GM12892 (cell line): ENCODE results near the gene PCDHAC1. TPM values are rescaled to one million over a fixed set of nuclear protein-coding genes. Genes with fewer than 3 reads are reported as not detected.
"Not testable (repeated sequence)": the region's sequence is repeated elsewhere in the genome, so short reads cannot be mapped to it uniquely, and the experiment has no call there.

ENCODE experiments used
- DNase-seq: peaks from one replicate; pipeline ENCODE4 v3.0.0; 2011; ENCODE audit not compliant: insufficient read length
- FAIRE-seq: peaks from 2 replicates; lab custom pipeline; 2011; peaks lifted over from hg19 to GRCh38; lab: Jason Lieb, UNC
- POLR2A ChIP-seq: IDR thresholded peaks from 2 replicates; pipeline ENCODE4 v1.6.1; 2011; ENCODE audit warnings: low read depth, low read length, control low read depth
- POLR2AphosphoS5 ChIP-seq: IDR thresholded peaks from 2 replicates; pipeline ENCODE4 v1.6.1; 2011; ENCODE audit warnings: low read depth, low read length, control low read depth
- TAF1 ChIP-seq: IDR thresholded peaks from 2 replicates; pipeline ENCODE4 v1.6.1; 2011; ENCODE audit warnings: low read depth, mild to moderate bottlenecking, control low read depth, low read length, borderline replicate concordance
- polyA plus RNA-seq: library from polyadenylated mRNA; unstranded; fragments of >200 nt; gene quantifications from one replicate; pipeline ENCODE4 v1.2.1, GENCODE V29; 2012; ENCODE audit warnings: missing spikeins, inconsistent platforms; ENCODE audit not compliant: missing spikeins

Gene PCDHAC1
- 0.11 TPM for polyA plus RNA-seq

GRCh38 chr5:140925806-140926442 lies at the start of gene PCDHAC1:
TSS of gene PCDHAC1 (plus strand) at chr5:140926299. CDS start at chr5:140926893, 594 bp downstream.
- DNase-seq (no peak), FAIRE-seq (no peak)
- TF ChIP-seq POLR2A: no peak
- TF ChIP-seq TAF1: no peak
- no peak for TF ChIP-seq POLR2AphosphoS5

DNA sequence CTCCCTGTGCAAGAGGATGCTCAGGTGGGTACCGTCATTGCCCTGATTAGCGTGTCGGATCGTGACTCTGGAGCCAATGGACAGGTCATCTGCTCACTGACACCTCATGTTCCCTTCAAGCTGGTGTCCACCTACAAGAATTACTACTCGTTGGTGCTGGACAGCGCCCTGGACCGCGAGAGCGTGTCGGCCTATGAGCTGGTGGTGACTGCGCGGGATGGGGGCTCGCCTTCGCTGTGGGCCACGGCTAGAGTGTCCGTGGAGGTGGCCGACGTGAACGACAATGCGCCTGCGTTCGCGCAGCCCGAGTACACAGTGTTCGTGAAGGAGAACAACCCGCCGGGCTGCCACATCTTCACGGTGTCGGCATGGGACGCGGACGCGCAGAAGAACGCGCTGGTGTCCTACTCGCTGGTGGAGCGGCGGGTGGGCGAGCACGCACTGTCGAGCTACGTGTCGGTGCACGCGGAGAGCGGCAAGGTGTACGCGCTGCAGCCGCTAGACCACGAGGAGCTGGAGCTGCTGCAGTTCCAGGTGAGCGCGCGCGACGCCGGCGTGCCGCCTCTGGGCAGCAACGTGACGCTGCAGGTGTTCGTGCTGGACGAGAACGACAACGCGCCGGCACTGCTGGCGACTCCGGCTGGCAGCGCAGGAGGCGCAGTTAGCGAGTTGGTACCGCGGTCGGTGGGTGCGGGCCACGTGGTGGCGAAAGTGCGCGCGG lies 49.4 kb upstream of the PCDHAC1 start:
- DNase-seq, FAIRE-seq: not testable (repeated sequence)

DNA sequence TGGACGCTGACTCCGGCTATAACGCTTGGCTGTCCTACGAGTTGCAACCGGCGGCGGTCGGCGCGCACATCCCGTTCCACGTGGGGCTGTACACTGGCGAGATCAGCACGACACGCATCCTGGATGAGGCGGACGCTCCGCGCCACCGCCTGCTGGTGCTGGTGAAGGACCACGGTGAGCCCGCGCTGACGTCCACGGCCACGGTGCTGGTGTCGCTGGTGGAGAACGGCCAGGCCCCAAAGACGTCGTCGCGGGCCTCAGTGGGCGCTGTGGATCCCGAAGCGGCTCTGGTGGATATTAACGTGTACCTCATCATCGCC lies 48.9 kb upstream of the PCDHAC1 start:
- DNase-seq (no peak), FAIRE-seq (no peak)
- no peak for TF ChIP-seq POLR2AphosphoS5
- TF ChIP-seq TAF1: no peak
- TF ChIP-seq POLR2A: no peak

- DNase-seq: no peak
- FAIRE-seq: no peak
- no peak for TF ChIP-seq POLR2A
- TF ChIP-seq POLR2AphosphoS5: no peak
- no peak for TF ChIP-seq TAF1
Measured at GRCh38 chr5:140881889-140882590, 44.1 kb upstream of the PCDHAC1 start, which contains the start of gene PCDHA13. TSS of gene PCDHA13 (plus strand) at chr5:140882124. CDS start at chr5:140882269, 145 bp downstream.

- FAIRE-seq: no peak
Measured at GRCh38 chr5:140882591-140882899, 43.6 kb upstream of the PCDHAC1 start.

DNA sequence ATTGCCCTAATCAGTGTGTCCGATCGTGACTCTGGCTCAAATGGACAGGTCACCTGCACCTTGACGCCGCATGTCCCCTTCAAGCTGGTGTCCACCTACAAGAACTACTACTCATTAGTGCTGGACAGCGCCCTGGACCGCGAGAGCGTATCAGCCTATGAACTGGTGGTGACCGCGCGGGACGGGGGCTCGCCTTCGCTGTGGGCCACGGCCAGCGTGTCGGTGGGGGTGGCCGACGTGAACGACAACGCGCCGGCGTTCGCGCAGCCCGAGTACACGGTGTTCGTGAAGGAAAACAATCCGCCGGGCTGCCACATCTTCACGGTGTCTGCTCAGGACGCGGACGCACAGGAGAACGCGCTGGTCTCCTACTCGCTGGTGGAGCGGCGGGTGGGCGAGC lies 42.7 kb upstream of the PCDHAC1 start:
- FAIRE-seq: no peak

More at GRCh38 chr5:140882591-140882899, 43.6 kb upstream of the PCDHAC1 start:
- TF ChIP-seq TAF1: no peak
- no peak for TF ChIP-seq POLR2A
- no peak for TF ChIP-seq POLR2AphosphoS5
- no peak for DNase-seq

GRCh38 chr5:140883927-140884697 lies 42.0 kb upstream of the PCDHAC1 start:
- FAIRE-seq (no peak), DNase-seq (no peak)
- no peak for TF ChIP-seq POLR2AphosphoS5
- TF ChIP-seq POLR2A: no peak
- TF ChIP-seq TAF1: no peak

More for the DNA sequence above, 42.7 kb upstream of the PCDHAC1 start:
- no peak for DNase-seq
- no peak for TF ChIP-seq POLR2A
- no peak for TF ChIP-seq TAF1
- TF ChIP-seq POLR2AphosphoS5: no peak

DNA sequence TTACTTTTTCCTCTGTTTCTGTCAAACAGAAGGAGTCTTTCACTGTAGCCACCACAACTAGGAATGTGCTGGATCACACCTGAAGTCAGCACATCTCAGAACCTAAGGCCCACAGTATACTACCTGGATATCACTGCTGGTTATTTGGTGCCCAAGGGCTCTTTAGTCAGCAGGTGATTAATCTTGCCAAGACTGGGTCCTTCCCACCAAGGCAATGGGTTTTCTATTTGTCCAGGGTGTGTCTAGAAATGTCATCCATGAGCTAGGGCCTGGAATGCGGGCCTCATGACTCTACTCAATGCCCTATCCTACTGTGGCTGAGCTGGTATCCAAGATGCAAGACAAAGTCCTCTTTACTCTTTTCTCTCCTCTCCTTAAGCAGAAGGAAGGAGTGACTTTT lies 9.8 kb upstream of the PCDHAC1 start:
- no peak for TF ChIP-seq POLR2A
- no peak for TF ChIP-seq TAF1
- FAIRE-seq (no peak), DNase-seq (no peak)

DNA sequence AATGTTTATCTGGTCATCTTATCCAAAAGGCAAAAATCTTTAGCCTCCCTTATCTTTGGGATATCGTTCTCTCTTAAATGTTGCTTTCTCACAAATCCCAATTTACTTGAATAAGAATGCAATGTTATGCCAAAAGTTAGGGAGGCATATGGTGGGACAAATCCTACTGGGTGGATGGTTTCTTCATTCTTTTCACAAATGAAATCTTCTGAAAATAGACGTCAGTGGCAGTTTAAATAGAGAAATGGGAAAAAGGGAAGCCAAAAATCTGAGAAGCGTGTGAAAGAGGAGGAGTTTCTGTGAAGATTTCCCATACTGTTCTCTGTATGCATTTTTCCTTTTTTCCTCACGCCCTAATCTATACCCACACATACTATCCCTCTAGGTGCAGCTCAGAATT lies 2.5 kb upstream of the PCDHAC1 start:
- FAIRE-seq (no peak), DNase-seq (no peak)
- no peak for TF ChIP-seq POLR2A
- no peak for TF ChIP-seq POLR2AphosphoS5
- no peak for TF ChIP-seq TAF1

DNA sequence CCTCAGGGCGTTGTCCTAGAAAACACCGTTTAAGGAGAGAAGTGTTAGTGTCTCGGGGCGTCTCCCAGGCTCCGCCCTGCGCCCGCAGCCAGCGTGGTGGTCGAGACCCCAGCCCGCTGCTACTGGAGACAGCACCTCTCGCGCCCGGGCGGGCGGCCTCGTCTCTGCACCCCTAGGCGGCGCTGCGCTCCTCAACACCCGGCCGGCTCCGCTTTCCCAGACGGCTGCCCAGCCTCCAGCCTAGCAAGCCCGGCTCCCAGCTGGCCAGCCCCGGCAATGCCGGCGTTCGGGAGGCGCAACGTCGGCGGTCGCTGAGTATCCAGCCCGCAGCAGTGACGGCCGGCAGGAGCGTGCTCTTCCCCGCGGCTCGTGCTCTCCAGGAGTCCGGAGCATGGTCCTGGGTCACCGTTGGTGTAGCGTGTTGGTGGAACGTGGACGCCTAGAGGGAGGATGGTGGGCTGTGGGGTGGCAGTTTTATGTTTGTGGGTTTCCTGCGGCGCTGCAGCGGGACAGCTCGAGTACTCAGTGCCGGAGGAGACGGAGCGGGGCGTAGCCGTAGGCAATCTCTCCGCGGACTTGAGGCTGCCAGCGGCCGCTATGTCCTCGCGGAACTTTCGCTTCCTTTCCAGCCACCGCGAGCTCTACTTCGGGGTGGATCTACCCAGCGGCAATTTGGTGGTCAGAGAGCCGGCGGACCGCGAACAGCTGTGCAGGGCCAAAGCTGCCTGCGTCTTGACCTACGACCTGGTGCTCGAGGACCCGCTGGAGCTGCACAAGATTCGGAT lies 536 bp downstream of the PCDHAC1 start:
- FAIRE-seq (no peak), DNase-seq (no peak)
- TF ChIP-seq TAF1: no peak
- no peak for TF ChIP-seq POLR2A
- TF ChIP-seq POLR2AphosphoS5: no peak

DNA sequence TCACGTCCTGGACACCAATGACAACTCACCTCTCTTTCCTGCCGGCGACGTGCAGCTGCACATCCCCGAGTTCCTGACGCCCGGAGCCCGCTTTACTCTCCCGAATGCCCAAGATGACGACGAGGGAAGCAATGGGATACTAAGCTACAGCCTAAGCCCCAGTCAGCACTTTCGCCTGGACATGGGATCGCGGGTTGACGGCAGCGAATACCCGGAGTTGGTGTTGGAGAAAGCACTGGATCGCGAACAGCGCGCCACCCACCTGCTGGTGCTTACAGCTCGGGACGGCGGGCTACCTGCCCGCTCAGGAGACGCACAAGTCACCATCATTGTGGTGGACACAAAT lies 1.1 kb downstream of the PCDHAC1 start:
- no peak for TF ChIP-seq POLR2A
- TF ChIP-seq POLR2AphosphoS5: no peak
- no peak for TF ChIP-seq TAF1
- no peak for FAIRE-seq

More for the DNA sequence above, 1.1 kb downstream of the PCDHAC1 start:
- DNase-seq: no peak
